Kidney (tissue), 14 donors: ENCODE results near the gene ENPP4. TPM values are rescaled to one million over a fixed set of nuclear protein-coding genes. Genes with fewer than 3 reads are reported as not detected.

Experiments
- DNase-seq, 5 donors: peaks; one replicate each; pipeline ENCODE4 v3.0.0-alpha.2; 2013 to 2020
- FAIRE-seq: peaks from 2 replicates; lab custom pipeline; 2012; peaks lifted over from hg19 to GRCh38; lab: Jason Lieb, UNC
- H3K27ac ChIP-seq, 2 donors: one replicate each; pipeline ENCODE4 v1.7.0; 2013; ENCODE audit warnings: low read depth in 2 of 2, low read length in 2 of 2, inconsistent platforms in 1 of 2
- H3K27me3 ChIP-seq: one replicate; pipeline ENCODE4 v1.7.1; 2013; ENCODE audit warnings: low read length, inconsistent platforms; ENCODE audit not compliant: control insufficient read depth, insufficient read depth
- H3K36me3 ChIP-seq, 3 donors: one replicate each; pipeline versions ENCODE4 v1.7.0 to v1.7.1; 2013; ENCODE audit warnings: low read length in 3 of 3, control low read depth in 1 of 3, inconsistent platforms in 1 of 3; ENCODE audit not compliant: insufficient read depth in 3 of 3, control insufficient read depth in 2 of 3
- H3K4me1 ChIP-seq, 3 donors: one replicate each; pipeline versions ENCODE4 v1.7.0 to v1.7.1; 2013; ENCODE audit warnings: low read length in 3 of 3, inconsistent platforms in 1 of 3, low read depth in 1 of 3; ENCODE audit not compliant: control insufficient read depth in 2 of 3, insufficient read depth in 2 of 3
- H3K4me3 ChIP-seq, 3 donors: one replicate each; pipeline versions ENCODE4 v1.7.0 to v1.8.1; 2013; ENCODE audit warnings: low read length in 3 of 3, control low read depth in 1 of 3, inconsistent platforms in 1 of 3
- H3K9ac ChIP-seq, 3 donors: one replicate each; pipeline versions ENCODE4 v1.7.0 to v1.7.1; 2013; ENCODE audit warnings: low read length in 3 of 3, control low read depth in 1 of 3, inconsistent platforms in 1 of 3
- H3K9me3 ChIP-seq, 3 donors: one replicate each; pipeline versions ENCODE4 v1.7.0 to v1.7.1; 2013; ENCODE audit warnings: low read length in 3 of 3, control low read depth in 1 of 3, inconsistent platforms in 1 of 3; ENCODE audit not compliant: control insufficient read depth in 2 of 3, insufficient read depth in 1 of 3
- CTCF ChIP-seq: IDR thresholded peaks from 3 replicates; pipeline ENCODE4 v1.5.1; 2012; ENCODE audit warnings: mild to moderate bottlenecking, moderate library complexity, borderline replicate concordance; ENCODE audit not compliant: insufficient read depth; ENCODE audit errors: extremely low read depth
- intact Hi-C: fragments of 100-400 bp; cut with DNase I; formaldehyde crosslinking; loops from one replicate; pipeline ENCODE4 v1.11.1; 2022
- polyA plus RNA-seq: library from polyadenylated mRNA; stranded (reverse); fragments of 350-450 nt; fragmentation: Illumina TruSeq; extraction: RNeasy Lipid Tissue Mini Kit (QIAGEN cat#74804); gene quantifications from one replicate; pipeline ENCODE4 v1.2.3, GENCODE V29; 2014; ENCODE audit warnings: low read depth, low replicate concordance; ENCODE audit not compliant: insufficient read depth
- total RNA-seq: library from RNA; stranded (reverse); fragmentation: NEBNext Ultra II Directional; extraction: Animal tissue kit (Norgen Biotek cat#: 25700); gene quantifications from one replicate; pipeline ENCODE4 v1.2.1, GENCODE V29; 2021
- donor health status: control.
- donor health status: control.
- donor health status: control.
- donor health status: control.
- donor health status: control.
- donor health status: DM: yes; HTN: yes; CAD: no.
- donor health status: Normal renal cell carcinoma (clear cell type).

The ENPP4 gene
- total and polyA plus RNA-seq, 2 donors from 2014 or later = 11.5 to 28.8 TPM

- no peak for TF ChIP-seq CTCF
- DNase-seq (no peak), FAIRE-seq (no peak)
- H3K27ac ChIP-seq = no peak overlapping the region
- intact Hi-C loops = no loop called here
- no peaks in the 10 kb centered on the region for H3K9me3 ChIP-seq
- no peak overlapping the region for H3K4me3 ChIP-seq
- H3K36me3 ChIP-seq = no peaks in the 10 kb centered on the region
- no peaks in the 10 kb centered on the region for H3K27me3 ChIP-seq
- H3K4me1 ChIP-seq = no peaks in the 10 kb centered on the region
- no peak overlapping the region for H3K9ac ChIP-seq
Observed at GRCh38 chr6:46191961-46192360, 62.2 kb downstream of the ENPP4 start.

Other genes starting within 250 kb of the ENPP4 start
- 7.4 TPM for gene CLIC5, start 114.1 kb upstream of the ENPP4 start, total RNA-seq
- gene CLIC5, start 114.1 kb upstream of the ENPP4 start, polyA plus RNA-seq = 54.3 TPM
- 21.5 TPM for gene ENPP5, start 41.0 kb downstream of the ENPP4 start, total RNA-seq
- gene ENPP5, start 41.0 kb downstream of the ENPP4 start, polyA plus RNA-seq = 22.9 TPM